Body of pancreas (tissue), 4 donors: ENCODE results near the gene ENG. TPM values are rescaled to one million over a fixed set of nuclear protein-coding genes. Genes with fewer than 3 reads are reported as not detected.

Source experiments
- ATAC-seq: fragments of 150-250 bp; one replicate; pipeline ENCODE4 v1.9.1; 2016
- DNase-seq, 4 donors: peaks; one replicate each; pipeline ENCODE4 v3.0.0-alpha.2; 2019
- H3K27ac ChIP-seq, 4 donors: fragments of 200-600 bp; sonication (generic); 1 replicate in 3 of 4; 2 replicates in 1 of 4; pipeline versions ENCODE4 v1.5.1 to v1.6.1; 2016 to 2019; ENCODE audit warnings: mild to moderate bottlenecking in 1 of 4, mixed read lengths in 1 of 4, moderate library complexity in 1 of 4
- H3K27me3 ChIP-seq, 2 donors: fragments of 200-600 bp; sonication (generic); one replicate each; pipeline ENCODE4 v1.6.0; 2016; ENCODE audit warnings: mild to moderate bottlenecking in 1 of 2
- H3K36me3 ChIP-seq, 2 donors: fragments of 200-600 bp; sonication (generic); replicated peaks in 1 of 2; 2 replicates each; pipeline ENCODE4 v1.5.1; 2016; ENCODE audit warnings: low read depth in 2 of 2; ENCODE audit not compliant: insufficient read depth in 1 of 2
- H3K4me1 ChIP-seq: fragments of 200-600 bp; sonication (generic); one replicate; pipeline ENCODE4 v1.6.0; 2016
- H3K4me3 ChIP-seq, 2 donors: fragments of 200-600 bp; sonication (generic); 1 replicate in 1 of 2; 2 replicates in 1 of 2; pipeline ENCODE4 v1.5.1; 2016 to 2019
- H3K9me3 ChIP-seq, 3 donors: fragments of 200-600 bp; sonication (generic); 1 replicate in 2 of 3; 2 replicates in 1 of 3; pipeline ENCODE4 v1.5.1; 2016
- POLR2A ChIP-seq, 3 donors: fragments of 450-650 bp; IDR thresholded peaks; one replicate each; pipeline ENCODE4 v1.6.1; 2016; ENCODE audit warnings: antibody characterized with exemption in 3 of 3, mild to moderate bottlenecking in 2 of 3
- WGBS, 2 donors: methylation state at CpG; one replicate each; pipeline ENCODE4 v1.1.5; 2017; 5-methylcytosine and 5-hydroxymethylcytosine counted together
- intact Hi-C: fragments of 100-400 bp; cut with DNase I; formaldehyde crosslinking; loops from one replicate; pipeline ENCODE4 v1.15.1; 2023
- total RNA-seq, 2 donors: library from RNA; depleted of rRNA; stranded (reverse); fragments of >200 nt; gene quantifications; one replicate each; pipeline ENCODE4 v1.1.0, GENCODE V29; 2016
- TF ChIP-seq, protein P1 (sequence below), 7 experiments: fragments of 450-650 bp in 4 of 7; fragments of 200-600 bp in 3 of 7; sonication (generic) in 3 of 7; IDR thresholded peaks; one replicate each; pipeline ENCODE4 v1.5.1; 2016 to 2019; ENCODE audit warnings: antibody characterized with exemption in 7 of 7

The ENG gene
- total RNA-seq, 2 donors from 2014 or later, result 20.2 to 26.7 TPM

GRCh38 chr9:127789179-127789578 lies 65.3 kb downstream of the ENG start:
- 71 to 95% methylated on average over 16 to 25 of the region's 25 CpGs for WGBS, 2 donors
- DNase-seq (peak in 1 of 4 donors; percentile 37), ATAC-seq (no peak)
- Histone ChIP-seq H3K4me3 (no peak overlapping the region), H3K27me3 (no peaks in the 10 kb centered on the region), H3K36me3 (peaks cover 15 to 22% of the 10 kb centered on the region in 2 donors), H3K4me1 (peaks cover 76% of the 10 kb centered on the region), H3K27ac (peak overlapping the region; percentile 73 to 97 (median 87)), H3K9me3 (no peaks in the 10 kb centered on the region)
- intact Hi-C loops, result no loop called here
- TF ChIP-seq, protein P1, sequence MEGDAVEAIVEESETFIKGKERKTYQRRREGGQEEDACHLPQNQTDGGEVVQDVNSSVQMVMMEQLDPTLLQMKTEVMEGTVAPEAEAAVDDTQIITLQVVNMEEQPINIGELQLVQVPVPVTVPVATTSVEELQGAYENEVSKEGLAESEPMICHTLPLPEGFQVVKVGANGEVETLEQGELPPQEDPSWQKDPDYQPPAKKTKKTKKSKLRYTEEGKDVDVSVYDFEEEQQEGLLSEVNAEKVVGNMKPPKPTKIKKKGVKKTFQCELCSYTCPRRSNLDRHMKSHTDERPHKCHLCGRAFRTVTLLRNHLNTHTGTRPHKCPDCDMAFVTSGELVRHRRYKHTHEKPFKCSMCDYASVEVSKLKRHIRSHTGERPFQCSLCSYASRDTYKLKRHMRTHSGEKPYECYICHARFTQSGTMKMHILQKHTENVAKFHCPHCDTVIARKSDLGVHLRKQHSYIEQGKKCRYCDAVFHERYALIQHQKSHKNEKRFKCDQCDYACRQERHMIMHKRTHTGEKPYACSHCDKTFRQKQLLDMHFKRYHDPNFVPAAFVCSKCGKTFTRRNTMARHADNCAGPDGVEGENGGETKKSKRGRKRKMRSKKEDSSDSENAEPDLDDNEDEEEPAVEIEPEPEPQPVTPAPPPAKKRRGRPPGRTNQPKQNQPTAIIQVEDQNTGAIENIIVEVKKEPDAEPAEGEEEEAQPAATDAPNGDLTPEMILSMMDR (IDR thresholded peaks at IDR 0.05), result no peak
- TF ChIP-seq POLR2A (IDR thresholded peaks at IDR 0.05), result no peak

GRCh38 chr9:127788337-127789011 lies 66.0 kb downstream of the ENG start:
- peak; percentile 83 to 94 (median 88) for DNase-seq
- TF ChIP-seq, protein P1 (IDR thresholded peaks at IDR 0.05), result no peak
- TF ChIP-seq POLR2A (IDR thresholded peaks at IDR 0.05), result peak in 2 of 3 donors; percentile 17 to 36
- H3K4me3 ChIP-seq, result no peak overlapping the region

GRCh38 chr9:127786773-127787104 lies 67.7 kb downstream of the ENG start:
- Histone ChIP-seq H3K27me3 (no peaks in the 10 kb centered on the region), H3K4me3 (peak overlapping the region; percentile 77 to 84), H3K36me3 (peaks cover 15 to 20% of the 10 kb centered on the region in 2 donors), H3K9me3 (no peaks in the 10 kb centered on the region), H3K27ac (peak overlapping the region; percentile 89 to 97 (median 95)), H3K4me1 (peaks cover 54% of the 10 kb centered on the region)
- no peak for ATAC-seq
- no peak for TF ChIP-seq POLR2A (IDR thresholded peaks at IDR 0.05)
- TF ChIP-seq, protein P1 (IDR thresholded peaks at IDR 0.05), result peak in 4 of 7 experiments; percentile 37 to 61 (median 48)
- intact Hi-C loops, result no loop called here
- DNase-seq, result no peak
- 1 to 2% methylated on average over 12 of the region's 12 CpGs for WGBS, 2 donors

More at GRCh38 chr9:127788337-127789011, 66.0 kb downstream of the ENG start:
- H3K27me3 ChIP-seq, result no peaks in the 10 kb centered on the region
- peak overlapping the region; percentile 73 to 97 (median 95) for H3K27ac ChIP-seq
- peaks cover 69% of the 10 kb centered on the region for H3K4me1 ChIP-seq
- H3K36me3 ChIP-seq, result peaks cover 15 to 22% of the 10 kb centered on the region in 2 donors
- peak; percentile 40 for ATAC-seq
- no peaks in the 10 kb centered on the region for H3K9me3 ChIP-seq
- 43 to 57% methylated on average over 16 to 25 of the region's 26 CpGs for WGBS, 2 donors
- intact Hi-C loops, result no loop called here

DNA sequence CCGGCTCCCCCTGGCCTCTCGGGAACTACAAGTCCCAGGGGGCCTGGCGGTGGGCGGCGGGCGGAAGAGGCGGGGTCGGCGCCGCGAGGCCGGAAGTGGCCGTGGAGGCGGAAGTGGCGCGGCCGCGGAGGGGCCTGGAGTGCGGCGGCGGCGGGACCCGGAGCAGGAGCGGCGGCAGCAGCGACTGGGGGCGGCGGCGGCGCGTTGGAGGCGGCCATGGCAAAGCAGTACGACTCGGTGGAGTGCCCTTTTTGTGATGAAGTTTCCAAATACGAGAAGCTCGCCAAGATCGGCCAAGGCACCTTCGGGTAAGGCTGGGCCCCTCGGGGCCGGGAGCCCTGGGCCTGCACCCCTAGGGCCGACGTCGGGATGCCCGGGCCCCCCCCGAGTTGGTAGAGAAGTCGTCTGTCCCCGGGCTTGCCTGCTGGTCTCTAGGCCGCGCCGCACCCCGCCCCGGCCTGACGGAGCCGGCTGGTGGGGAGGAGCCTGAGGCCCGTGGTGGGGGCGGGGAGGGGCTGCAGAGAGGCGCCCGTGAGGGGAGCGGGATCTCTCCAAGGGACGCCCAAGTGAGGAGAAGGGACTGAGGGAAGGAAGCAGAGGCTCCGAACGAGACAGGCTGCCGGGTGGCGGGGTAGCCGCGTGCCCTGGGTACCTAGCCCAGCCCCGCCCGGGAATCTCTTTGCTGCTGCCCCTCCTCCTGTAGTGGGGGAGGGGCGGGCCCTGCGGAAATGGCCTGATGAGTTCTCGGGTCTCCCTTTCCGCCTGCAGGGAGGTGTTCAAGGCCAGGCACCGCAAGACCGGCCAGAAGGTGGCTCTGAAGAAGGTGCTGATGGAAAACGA lies 68.3 kb downstream of the ENG start, which contains the start of gene CDK9:
Gene CDK9, plus strand, starts transcription at position 102 of the 840 bp plus-strand sequence. Its CDS starts 115 bp downstream, at position 217.
- H3K9me3 ChIP-seq, result no peaks in the 10 kb centered on the region
- TF ChIP-seq POLR2A (IDR thresholded peaks at IDR 0.05), result peak; percentile 71 to 88 (median 76)
- TF ChIP-seq, protein P1 (IDR thresholded peaks at IDR 0.05), result no peak
- no peaks in the 10 kb centered on the region for H3K27me3 ChIP-seq
- DNase-seq (peak; percentile 92 to 93 (median 93)), ATAC-seq (peak; percentile 81)
- WGBS, 2 donors, result 0% methylated on average over 15 to 69 of the region's 75 CpGs
- H3K36me3 ChIP-seq, result peaks cover 15 to 19% of the 10 kb centered on the region in 2 donors
- peak within 1 kb of the TSS; percentile 89 to 97 (median 95) for H3K27ac ChIP-seq
- H3K4me1 ChIP-seq, result peaks cover 54% of the 10 kb centered on the region
- intact Hi-C loops, result no loop called here
- H3K4me3 ChIP-seq, result peak within 1 kb of the TSS; percentile 77 to 84
